ENCODE results near the gene ANXA5.

- TF ChIP-seq, protein P1, sequence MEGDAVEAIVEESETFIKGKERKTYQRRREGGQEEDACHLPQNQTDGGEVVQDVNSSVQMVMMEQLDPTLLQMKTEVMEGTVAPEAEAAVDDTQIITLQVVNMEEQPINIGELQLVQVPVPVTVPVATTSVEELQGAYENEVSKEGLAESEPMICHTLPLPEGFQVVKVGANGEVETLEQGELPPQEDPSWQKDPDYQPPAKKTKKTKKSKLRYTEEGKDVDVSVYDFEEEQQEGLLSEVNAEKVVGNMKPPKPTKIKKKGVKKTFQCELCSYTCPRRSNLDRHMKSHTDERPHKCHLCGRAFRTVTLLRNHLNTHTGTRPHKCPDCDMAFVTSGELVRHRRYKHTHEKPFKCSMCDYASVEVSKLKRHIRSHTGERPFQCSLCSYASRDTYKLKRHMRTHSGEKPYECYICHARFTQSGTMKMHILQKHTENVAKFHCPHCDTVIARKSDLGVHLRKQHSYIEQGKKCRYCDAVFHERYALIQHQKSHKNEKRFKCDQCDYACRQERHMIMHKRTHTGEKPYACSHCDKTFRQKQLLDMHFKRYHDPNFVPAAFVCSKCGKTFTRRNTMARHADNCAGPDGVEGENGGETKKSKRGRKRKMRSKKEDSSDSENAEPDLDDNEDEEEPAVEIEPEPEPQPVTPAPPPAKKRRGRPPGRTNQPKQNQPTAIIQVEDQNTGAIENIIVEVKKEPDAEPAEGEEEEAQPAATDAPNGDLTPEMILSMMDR (IDR thresholded peaks at IDR 0.05), result no peak
- TF ChIP-seq POLR2A (IDR thresholded peaks at IDR 0.05), result no peak
Measured at GRCh38 chr4:121633653-121634052, 63.1 kb downstream of the ANXA5 start.
